ENCODE measurements around the gene LRRC34.

The LRRC34 gene

GRCh38 chr3:169813757-169814517, 1.2 kb upstream of the LRRC34 start:
- DNase-seq (ENCODE audit: low spot score): no peak

- no peak for DNase-seq (ENCODE audit: low spot score)
Measured at GRCh38 chr3:169813278-169813677, 574 bp upstream of the LRRC34 start.

GRCh38 chr3:169811631-169812331, 923 bp downstream of the LRRC34 start:
- peak; percentile 41 for DNase-seq (ENCODE audit: low spot score)

- no peak for DNase-seq (ENCODE audit: low spot score)
Measured at GRCh38 chr3:169809230-169809795, 3.4 kb downstream of the LRRC34 start.

GRCh38 chr3:169804681-169805080, 8.0 kb downstream of the LRRC34 start:
- no peak for DNase-seq (ENCODE audit: low spot score)

GRCh38 chr3:169792359-169792758, 20.3 kb downstream of the LRRC34 start:
- DNase-seq (ENCODE audit: low spot score): no peak

- no peak for DNase-seq (ENCODE audit: low spot score)
Measured at GRCh38 chr3:169790687-169791429, 21.8 kb downstream of the LRRC34 start.

GRCh38 chr3:169790219-169790618, 22.5 kb downstream of the LRRC34 start:
- DNase-seq (ENCODE audit: low spot score): no peak

GRCh38 chr3:169787791-169788190, 24.9 kb downstream of the LRRC34 start:
- no peak for DNase-seq (ENCODE audit: low spot score)

- no peak for DNase-seq (ENCODE audit: low spot score)
Measured at GRCh38 chr3:169787120-169787519, 25.6 kb downstream of the LRRC34 start.

GRCh38 chr3:169781209-169781855, 31.4 kb downstream of the LRRC34 start:
- DNase-seq (ENCODE audit: low spot score): no peak

- DNase-seq (ENCODE audit: low spot score): no peak
Measured at GRCh38 chr3:169780742-169781141, 32.0 kb downstream of the LRRC34 start.

- no peak for DNase-seq (ENCODE audit: low spot score)
Measured at GRCh38 chr3:169777822-169778221, 34.9 kb downstream of the LRRC34 start.

- no peak for DNase-seq (ENCODE audit: low spot score)
Measured at GRCh38 chr3:169774186-169774585, 38.5 kb downstream of the LRRC34 start.

- DNase-seq (ENCODE audit: low spot score): peak; percentile 81
Measured at GRCh38 chr3:169772897-169773816, 39.5 kb downstream of the LRRC34 start, which contains the start of gene MYNN. MYNN (plus strand) TSS chr3:169773396; CDS start chr3:169774296, 900 bp downstream.

- DNase-seq (ENCODE audit: low spot score): peak; percentile 63
Measured at GRCh38 chr3:169772305-169772896, 40.3 kb downstream of the LRRC34 start.

- peak; percentile 41 for DNase-seq (ENCODE audit: low spot score)
Measured at GRCh38 chr3:169771497-169772304, 41.0 kb downstream of the LRRC34 start.

- peak; percentile 48 for DNase-seq (ENCODE audit: low spot score)
Measured at GRCh38 chr3:169769287-169770181, 43.2 kb downstream of the LRRC34 start, which contains the start of gene ACTRT3. ACTRT3 (minus strand) TSS chr3:169769561; CDS start chr3:169769520, 41 bp downstream.

All from AG08395 (cell line).